Karpas-422 (cell line): ENCODE results near the gene TARM1. TPM values are rescaled to one million over a fixed set of nuclear protein-coding genes. Genes with fewer than 3 reads are reported as not detected.

Source experiments
- DNase-seq: peaks from one replicate; pipeline ENCODE4 v3.0.0-alpha.2; 2015
- H2AFZ ChIP-seq: fragments of 200-600 bp; sonication (generic); 2 replicates; pipeline ENCODE4 v1.6.1; 2014; ENCODE audit warnings: antibody characterized with exemption, low read length, mixed read lengths
- H3K27ac ChIP-seq: fragments of 200-600 bp; sonication (generic); 2 replicates; pipeline ENCODE4 v1.5.1; 2014; ENCODE audit warnings: mild to moderate bottlenecking, low read length, moderate library complexity
- H3K27me3 ChIP-seq: fragments of 200-600 bp; sonication (generic); 2 replicates; pipeline ENCODE4 v1.6.1; 2014; ENCODE audit warnings: low read length, mixed read lengths
- H3K36me3 ChIP-seq: fragments of 200-600 bp; sonication (generic); 2 replicates; pipeline ENCODE4 v1.6.1; 2014; ENCODE audit warnings: low read length, mixed read lengths; ENCODE audit not compliant: insufficient read depth
- H3K4me1 ChIP-seq: fragments of 200-600 bp; sonication (generic); 2 replicates; pipeline ENCODE4 v1.6.1; 2014; ENCODE audit warnings: mild to moderate bottlenecking, low read length, mixed read lengths
- H3K4me2 ChIP-seq: fragments of 200-600 bp; sonication (generic); 2 replicates; pipeline ENCODE4 v1.6.1; 2014; ENCODE audit warnings: low read length, low read depth, mild to moderate bottlenecking; ENCODE audit not compliant: poor library complexity, severe bottlenecking
- H3K4me3 ChIP-seq: fragments of 200-600 bp; sonication (generic); 2 replicates; pipeline ENCODE4 v1.5.1; 2014; ENCODE audit warnings: mild to moderate bottlenecking, antibody characterized with exemption, low read length, mixed read lengths
- H3K79me2 ChIP-seq: fragments of 200-600 bp; sonication (generic); 2 replicates; pipeline ENCODE4 v1.6.1; 2014; ENCODE audit warnings: mild to moderate bottlenecking, low read length, mixed read lengths
- H3K9ac ChIP-seq: fragments of 200-600 bp; sonication (generic); 2 replicates; pipeline ENCODE4 v1.6.0; 2014; ENCODE audit warnings: low read length
- H3K9me2 ChIP-seq: fragments of 200-600 bp; sonication (generic), shearing (Covaris generic); replicated peaks from 2 replicates; pipeline ENCODE4 v1.6.0; 2014; ENCODE audit warnings: mild to moderate bottlenecking, low read length, moderate library complexity; ENCODE audit not compliant: insufficient read depth
- H3K9me3 ChIP-seq: fragments of 300-700, 200-600 bp; sonication (generic); 2 replicates; pipeline ENCODE4 v1.6.1; 2014; ENCODE audit warnings: low read length, mixed read lengths
- H4K20me1 ChIP-seq: fragments of 200-600 bp; sonication (generic); 2 replicates; pipeline ENCODE4 v1.6.1; 2014; ENCODE audit warnings: mild to moderate bottlenecking, antibody characterized with exemption, low read length, low read depth; ENCODE audit not compliant: insufficient read depth
- total RNA-seq: library from RNA; depleted of rRNA; stranded (reverse); fragments of >200 nt; shearing (Covaris generic); gene quantifications from 2 replicates; pipeline ENCODE4 v1.2.3, GENCODE V29; 2014; ENCODE audit warnings: low replicate concordance

TARM1 gene
- total RNA-seq, 1 experiment from 2014 or later = not detected

DNA sequence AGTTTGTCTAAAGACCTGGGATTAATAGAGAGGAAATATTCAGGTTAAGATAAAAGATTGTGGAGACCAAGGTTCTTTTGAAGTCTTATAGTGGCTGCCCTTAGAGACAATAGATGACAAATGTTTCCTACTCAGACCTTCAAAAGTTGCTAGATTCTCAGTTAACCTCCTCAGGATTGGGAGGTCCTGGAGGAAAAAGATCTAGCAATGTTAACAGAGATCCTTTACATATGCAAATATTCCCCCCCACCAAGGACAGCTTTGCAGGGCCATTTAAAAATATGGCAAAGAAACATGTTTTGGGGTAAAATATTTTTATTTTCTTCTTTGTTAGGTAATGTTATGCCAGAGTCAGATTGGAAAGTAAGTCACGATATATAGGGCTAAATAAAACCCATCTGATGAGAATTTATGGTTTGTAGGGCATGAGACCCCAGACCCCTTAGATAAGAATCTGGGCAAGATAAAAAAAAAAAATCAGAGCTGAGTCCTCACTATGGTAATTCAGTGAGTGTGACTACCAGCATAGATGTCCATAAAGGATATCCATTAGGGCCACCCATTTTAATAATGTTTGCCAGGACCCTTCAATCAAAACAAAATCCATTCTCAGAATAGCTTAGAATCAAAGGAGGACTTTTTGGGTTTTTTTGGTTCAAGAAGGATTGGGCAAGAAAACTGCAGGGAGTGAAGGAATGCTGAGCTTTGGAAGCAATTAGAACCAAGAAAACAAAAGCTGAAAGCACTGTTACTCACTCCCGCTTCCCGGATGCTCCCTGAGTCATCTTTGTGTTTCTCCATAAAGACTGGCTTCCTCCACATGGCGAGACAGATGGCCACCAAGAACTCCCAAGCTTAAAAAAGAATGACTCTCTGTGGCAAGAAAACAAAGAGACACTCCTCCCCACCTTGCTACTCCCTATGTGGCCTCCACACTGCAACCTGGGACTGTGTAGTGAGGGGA, 45.7 kb downstream of the TARM1 start:
- DNase-seq = no peak
- no peak overlapping the region for H3K27ac ChIP-seq
- H3K4me3 ChIP-seq = no peak overlapping the region
- H3K36me3 ChIP-seq = no peaks in the 10 kb centered on the region
- H3K79me2 ChIP-seq = no peaks in the 10 kb centered on the region
- no peaks in the 10 kb centered on the region for H3K9me2 ChIP-seq
- H3K9ac ChIP-seq = no peak overlapping the region
- no peak overlapping the region for H2AFZ ChIP-seq
- H3K4me1 ChIP-seq = no peaks in the 10 kb centered on the region
- H3K4me2 ChIP-seq = no peak overlapping the region
- H3K9me3 ChIP-seq = no peaks in the 10 kb centered on the region
- H3K27me3 ChIP-seq = no peaks in the 10 kb centered on the region
- H4K20me1 ChIP-seq = no peaks in the 10 kb centered on the region

DNA sequence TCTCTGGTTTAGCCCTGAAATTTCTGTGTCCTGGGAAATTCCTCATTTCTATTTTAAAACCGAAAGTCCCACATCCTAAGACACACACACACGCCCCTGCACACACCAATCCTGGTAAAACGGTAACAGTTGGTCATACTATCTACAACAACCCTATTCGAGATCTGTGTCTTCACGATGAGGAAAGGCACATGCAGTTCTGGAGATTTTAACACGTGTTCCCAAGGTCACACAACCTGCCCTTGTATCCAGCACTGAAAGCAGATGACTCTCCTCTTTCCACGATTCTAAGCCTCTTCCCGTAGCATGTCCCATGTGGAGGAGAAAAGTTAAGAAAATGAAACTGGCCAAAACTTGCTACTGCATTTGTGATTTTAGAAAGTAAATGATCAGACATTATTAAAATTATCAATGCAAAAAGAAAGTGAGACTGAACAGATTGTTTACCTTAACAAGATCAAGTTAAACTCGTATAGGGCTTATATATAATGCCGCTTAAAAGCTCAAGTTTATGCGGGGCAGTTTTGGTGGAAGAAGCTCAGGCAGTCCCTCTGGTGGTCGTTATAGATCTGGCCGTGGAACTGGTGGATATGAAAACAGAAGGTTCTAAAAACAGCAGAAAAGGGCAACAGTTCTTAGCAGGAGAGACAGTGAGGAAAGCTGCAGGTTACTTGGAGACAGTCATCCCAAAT, 50.1 kb downstream of the TARM1 start:
- DNase-seq = peak; percentile 57
- no peak overlapping the region for H2AFZ ChIP-seq
- no peak overlapping the region for H3K27ac ChIP-seq
- no peaks in the 10 kb centered on the region for H3K9me3 ChIP-seq
- no peak overlapping the region for H3K9ac ChIP-seq
- H3K27me3 ChIP-seq = no peaks in the 10 kb centered on the region
- no peaks in the 10 kb centered on the region for H3K36me3 ChIP-seq
- no peaks in the 10 kb centered on the region for H3K4me1 ChIP-seq
- no peaks in the 10 kb centered on the region for H4K20me1 ChIP-seq
- H3K9me2 ChIP-seq = no peaks in the 10 kb centered on the region
- no peak overlapping the region for H3K4me2 ChIP-seq
- H3K79me2 ChIP-seq = no peaks in the 10 kb centered on the region
- no peak overlapping the region for H3K4me3 ChIP-seq

DNA sequence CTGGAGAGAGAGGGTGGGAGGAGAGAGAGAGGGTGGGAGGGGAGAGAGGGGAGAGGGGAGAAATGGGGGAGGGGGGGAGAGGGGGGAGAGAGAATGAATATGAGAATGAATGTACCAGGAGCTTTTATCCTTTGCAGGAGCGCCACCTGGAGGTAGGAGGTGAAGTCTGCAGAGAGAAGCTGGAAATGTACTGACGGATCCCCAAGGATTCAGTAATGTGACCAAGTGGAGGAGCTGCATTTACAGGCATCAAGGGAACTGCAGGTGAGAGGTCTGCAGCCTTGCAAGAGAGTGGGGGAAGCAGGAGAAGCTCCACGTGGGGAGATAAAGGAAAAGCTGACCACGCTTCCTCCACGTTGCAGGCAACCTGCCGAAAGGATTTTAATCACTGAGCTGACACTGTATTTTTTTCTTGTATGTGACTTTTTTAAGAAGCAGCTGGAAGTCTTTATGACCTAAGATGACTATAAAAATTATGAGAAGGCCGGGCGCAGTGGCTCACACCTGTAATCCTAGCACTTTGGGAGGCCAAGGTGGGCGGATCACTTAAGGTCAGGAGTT, 51.2 kb downstream of the TARM1 start:
- Histone ChIP-seq H3K4me3 (no peak overlapping the region), H3K36me3 (no peaks in the 10 kb centered on the region), H3K79me2 (no peaks in the 10 kb centered on the region), H2AFZ (no peak overlapping the region), H3K4me2 (no peak overlapping the region), H3K9me2 (no peaks in the 10 kb centered on the region), H3K27me3 (no peaks in the 10 kb centered on the region), H3K4me1 (no peaks in the 10 kb centered on the region), H3K9ac (no peak overlapping the region), H3K9me3 (no peaks in the 10 kb centered on the region), H3K27ac (no peak overlapping the region), H4K20me1 (no peaks in the 10 kb centered on the region)
- peak; percentile 90 for DNase-seq

DNA sequence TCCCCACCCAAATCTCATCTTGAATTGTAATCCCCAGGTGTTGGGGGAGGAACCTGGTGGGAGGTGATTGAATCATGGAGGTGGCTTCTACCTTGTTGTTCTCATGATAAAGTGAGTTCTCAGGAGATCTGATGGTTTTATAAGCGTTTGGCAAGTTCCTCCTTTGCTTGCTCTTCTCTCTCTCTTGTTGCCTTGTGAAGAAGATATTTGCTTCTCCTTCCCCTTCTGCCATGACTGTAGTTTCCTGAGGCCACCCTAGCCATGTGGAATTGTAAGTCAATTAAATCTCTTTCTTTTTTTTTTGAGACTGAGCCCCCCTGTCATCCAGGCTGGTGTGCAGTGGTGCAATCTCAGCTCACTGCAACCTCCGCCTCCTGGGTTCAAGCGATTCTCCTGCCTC, 51.9 kb downstream of the TARM1 start:
- no peak for DNase-seq
- H3K4me1 ChIP-seq = no peaks in the 10 kb centered on the region
- no peaks in the 10 kb centered on the region for H3K27me3 ChIP-seq
- no peaks in the 10 kb centered on the region for H3K9me3 ChIP-seq
- no peak overlapping the region for H3K4me2 ChIP-seq
- H3K4me3 ChIP-seq = no peak overlapping the region
- no peak overlapping the region for H3K27ac ChIP-seq
- H3K9me2 ChIP-seq = no peaks in the 10 kb centered on the region
- H3K9ac ChIP-seq = no peak overlapping the region
- no peaks in the 10 kb centered on the region for H3K79me2 ChIP-seq
- H2AFZ ChIP-seq = no peak overlapping the region
- no peaks in the 10 kb centered on the region for H3K36me3 ChIP-seq
- no peaks in the 10 kb centered on the region for H4K20me1 ChIP-seq

DNA sequence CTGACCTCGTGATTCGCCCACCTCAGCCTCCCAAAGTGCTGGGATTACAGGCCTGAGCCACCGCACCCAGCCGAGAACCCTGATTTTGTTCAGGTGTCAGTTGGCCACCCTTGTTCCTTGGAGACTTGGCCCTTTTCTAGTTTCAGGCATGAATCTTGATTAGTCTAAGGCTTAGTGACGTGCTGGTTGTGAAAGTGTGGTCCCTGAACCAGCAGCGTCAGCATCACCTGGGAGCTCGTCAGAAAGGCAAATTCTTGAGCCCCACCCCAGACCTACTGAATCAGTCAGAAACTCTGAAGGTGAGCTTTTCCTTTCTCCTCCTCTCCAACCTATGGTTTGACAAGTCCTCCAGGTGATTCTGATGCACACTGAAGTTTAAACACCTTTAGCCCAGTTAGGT, 54.5 kb downstream of the TARM1 start:
- Histone ChIP-seq H3K27me3 (no peaks in the 10 kb centered on the region), H3K9me3 (no peaks in the 10 kb centered on the region), H3K9me2 (no peaks in the 10 kb centered on the region), H3K4me3 (no peak overlapping the region), H3K4me2 (no peak overlapping the region), H2AFZ (no peak overlapping the region), H3K9ac (no peak overlapping the region), H3K79me2 (no peaks in the 10 kb centered on the region), H3K4me1 (no peaks in the 10 kb centered on the region), H3K27ac (no peak overlapping the region), H3K36me3 (no peaks in the 10 kb centered on the region), H4K20me1 (no peaks in the 10 kb centered on the region)
- DNase-seq = no peak

DNA sequence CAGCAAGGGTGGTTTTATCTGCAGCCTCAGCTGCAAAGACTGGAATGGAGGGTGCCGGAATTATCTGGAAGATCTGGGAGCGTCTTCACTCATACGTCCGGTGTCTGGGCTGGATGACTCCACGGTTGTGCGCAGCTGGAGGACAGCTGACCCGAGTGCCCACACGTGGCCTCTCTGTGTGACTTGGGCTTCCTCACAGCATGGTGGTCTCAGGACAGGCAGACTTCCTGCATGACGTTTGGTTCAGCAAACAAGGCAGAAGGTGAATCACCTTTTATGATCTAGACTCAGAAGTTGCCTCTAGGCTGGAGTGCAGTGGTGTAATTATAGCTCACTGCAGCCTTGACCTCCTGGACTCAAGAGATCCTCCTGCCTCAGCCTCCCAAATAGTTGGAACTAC, 56.5 kb downstream of the TARM1 start:
- Histone ChIP-seq H3K9me2 (no peaks in the 10 kb centered on the region), H3K36me3 (no peaks in the 10 kb centered on the region), H2AFZ (no peak overlapping the region), H3K27ac (no peak overlapping the region), H3K9ac (no peak overlapping the region), H3K4me2 (no peak overlapping the region), H3K27me3 (no peaks in the 10 kb centered on the region), H3K79me2 (no peaks in the 10 kb centered on the region), H3K4me3 (no peak overlapping the region), H4K20me1 (no peaks in the 10 kb centered on the region), H3K4me1 (no peaks in the 10 kb centered on the region), H3K9me3 (no peaks in the 10 kb centered on the region)
- DNase-seq = no peak

DNA sequence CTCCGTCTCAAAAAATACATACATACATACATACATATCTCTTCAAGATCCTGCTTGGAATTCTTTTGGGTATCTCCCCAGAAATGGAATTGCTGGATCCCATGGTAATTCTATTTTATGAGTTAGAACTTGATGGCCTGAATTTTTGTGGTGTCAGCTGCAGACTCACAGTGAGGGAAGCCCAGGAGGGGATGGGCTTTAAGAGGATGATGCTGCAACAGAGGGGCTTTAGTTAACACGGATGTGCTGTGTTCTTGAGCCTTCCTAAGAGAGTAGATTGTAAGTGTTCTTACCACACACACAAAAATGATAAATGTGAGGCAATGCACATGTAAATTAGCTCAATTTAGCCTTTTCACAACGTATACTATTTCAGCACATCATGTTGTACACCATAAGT, 58.0 kb downstream of the TARM1 start:
- Histone ChIP-seq H3K36me3 (no peaks in the 10 kb centered on the region), H3K4me3 (no peak overlapping the region), H3K79me2 (no peaks in the 10 kb centered on the region), H3K9me2 (no peaks in the 10 kb centered on the region), H3K9me3 (no peaks in the 10 kb centered on the region), H3K27me3 (no peaks in the 10 kb centered on the region), H2AFZ (no peak overlapping the region), H3K27ac (no peak overlapping the region), H3K9ac (no peak overlapping the region), H3K4me2 (no peak overlapping the region), H3K4me1 (no peaks in the 10 kb centered on the region), H4K20me1 (no peaks in the 10 kb centered on the region)
- DNase-seq = no peak

DNA sequence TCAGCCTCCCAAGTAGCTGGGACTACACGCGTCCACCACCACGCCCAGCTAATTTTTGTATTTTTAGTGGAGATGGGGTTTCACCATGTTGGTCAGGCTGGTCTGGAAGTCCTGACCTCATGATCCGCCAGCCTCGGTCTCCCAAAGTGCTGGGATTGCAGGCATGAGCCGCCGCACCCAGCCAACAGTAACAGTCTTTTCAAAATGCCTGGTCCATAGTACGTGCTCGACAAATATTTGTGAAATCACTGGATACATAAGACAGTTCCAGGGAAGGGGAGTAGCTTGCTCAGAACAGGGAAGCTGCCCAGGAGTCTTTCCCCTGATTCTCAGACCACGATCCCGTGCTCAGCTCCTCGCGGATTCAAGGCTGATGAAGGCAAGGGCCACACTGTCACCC, 59.2 kb downstream of the TARM1 start:
- Histone ChIP-seq H3K36me3 (no peaks in the 10 kb centered on the region), H3K9me2 (no peaks in the 10 kb centered on the region), H3K27ac (no peak overlapping the region), H3K27me3 (no peaks in the 10 kb centered on the region), H2AFZ (no peak overlapping the region), H3K79me2 (no peaks in the 10 kb centered on the region), H3K4me1 (no peaks in the 10 kb centered on the region), H3K4me2 (no peak overlapping the region), H3K4me3 (no peak overlapping the region), H4K20me1 (no peaks in the 10 kb centered on the region), H3K9ac (no peak overlapping the region), H3K9me3 (no peaks in the 10 kb centered on the region)
- DNase-seq = no peak
